ENCODE data around the gene SLC26A8. TPM values are rescaled to one million over a fixed set of nuclear protein-coding genes. Genes with fewer than 3 reads are reported as not detected.

The SLC26A8 gene
- total RNA-seq, 1 experiment from 2014 or later = not detected

- TF ChIP-seq, protein P1, sequence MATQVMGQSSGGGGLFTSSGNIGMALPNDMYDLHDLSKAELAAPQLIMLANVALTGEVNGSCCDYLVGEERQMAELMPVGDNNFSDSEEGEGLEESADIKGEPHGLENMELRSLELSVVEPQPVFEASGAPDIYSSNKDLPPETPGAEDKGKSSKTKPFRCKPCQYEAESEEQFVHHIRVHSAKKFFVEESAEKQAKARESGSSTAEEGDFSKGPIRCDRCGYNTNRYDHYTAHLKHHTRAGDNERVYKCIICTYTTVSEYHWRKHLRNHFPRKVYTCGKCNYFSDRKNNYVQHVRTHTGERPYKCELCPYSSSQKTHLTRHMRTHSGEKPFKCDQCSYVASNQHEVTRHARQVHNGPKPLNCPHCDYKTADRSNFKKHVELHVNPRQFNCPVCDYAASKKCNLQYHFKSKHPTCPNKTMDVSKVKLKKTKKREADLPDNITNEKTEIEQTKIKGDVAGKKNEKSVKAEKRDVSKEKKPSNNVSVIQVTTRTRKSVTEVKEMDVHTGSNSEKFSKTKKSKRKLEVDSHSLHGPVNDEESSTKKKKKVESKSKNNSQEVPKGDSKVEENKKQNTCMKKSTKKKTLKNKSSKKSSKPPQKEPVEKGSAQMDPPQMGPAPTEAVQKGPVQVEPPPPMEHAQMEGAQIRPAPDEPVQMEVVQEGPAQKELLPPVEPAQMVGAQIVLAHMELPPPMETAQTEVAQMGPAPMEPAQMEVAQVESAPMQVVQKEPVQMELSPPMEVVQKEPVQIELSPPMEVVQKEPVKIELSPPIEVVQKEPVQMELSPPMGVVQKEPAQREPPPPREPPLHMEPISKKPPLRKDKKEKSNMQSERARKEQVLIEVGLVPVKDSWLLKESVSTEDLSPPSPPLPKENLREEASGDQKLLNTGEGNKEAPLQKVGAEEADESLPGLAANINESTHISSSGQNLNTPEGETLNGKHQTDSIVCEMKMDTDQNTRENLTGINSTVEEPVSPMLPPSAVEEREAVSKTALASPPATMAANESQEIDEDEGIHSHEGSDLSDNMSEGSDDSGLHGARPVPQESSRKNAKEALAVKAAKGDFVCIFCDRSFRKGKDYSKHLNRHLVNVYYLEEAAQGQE (IDR thresholded peaks at IDR 0.05; ENCODE audit: low read depth) = no peak
- no peak for TF ChIP-seq YY1 (IDR thresholded peaks at IDR 0.05; ENCODE audit: extremely low read depth, insufficient replicate concordance, low read depth, low read length)
These were observed 98.5 kb downstream of the SLC26A8 start (continued) for GRCh38 chr6:35925961-35926360.

- no peaks in the 10 kb centered on the region for H3K36me3 ChIP-seq (ENCODE audit: control insufficient read depth in 1 of 2, insufficient read depth in 2 of 2, low read length in 2 of 2)
- H3K9ac ChIP-seq (ENCODE audit: low read length) = no peak overlapping the region
- no peak overlapping the region for H3K4me2 ChIP-seq (ENCODE audit: low read length)
- ChIA-PET POLR2A (no interaction called here), CTCF (no interaction called here), RAD21 (ENCODE audit: low non-redundant PET in 1 of 2, low total read pairs in 2 of 2, uncharacterized antibody in 2 of 2, unreplicated experiment in 2 of 2) (no interaction called here)
- ATAC-seq (no peak), DNase-seq (ENCODE audit: low read depth, low spot score) (no peak)
- H3K4me3 ChIP-seq (replicated peaks in 1 of 2; ENCODE audit: low read depth in 1 of 2, low read length in 2 of 2) = no peak overlapping the region
- intact Hi-C loops (cut with micrococcal nuclease) = no loop called here
- H3K4me1 ChIP-seq (ENCODE audit: control insufficient read depth in 1 of 2, insufficient read depth in 2 of 2, low read length in 2 of 2) = peaks cover 10 to 23% of the 10 kb centered on the region in 2 experiments
- no peaks in the 10 kb centered on the region for H3K9me3 ChIP-seq (ENCODE audit: control insufficient read depth in 1 of 2, insufficient read depth in 1 of 2, low read depth in 1 of 2, low read length in 2 of 2)
- no peak overlapping the region for H2AFZ ChIP-seq (ENCODE audit: low read depth, low read length, poor library complexity, severe bottlenecking)
- H4K20me1 ChIP-seq (ENCODE audit: insufficient read depth) = no peaks in the 10 kb centered on the region
- H3K9me2 ChIP-seq (ENCODE audit: insufficient read depth) = no peaks in the 10 kb centered on the region
- no peak overlapping the region for H3K27ac ChIP-seq (ENCODE audit: low read depth, low read length)
- H3K79me2 ChIP-seq (ENCODE audit: insufficient read depth, low read length) = peaks cover 16% of the 10 kb centered on the region
- no peaks in the 10 kb centered on the region for H3K27me3 ChIP-seq (ENCODE audit: insufficient read depth, low read length)
- no TSS peak for BruUV-seq (replicated peaks)
- TF ChIP-seq YY1 (IDR thresholded peaks at IDR 0.05; ENCODE audit: extremely low read depth, insufficient replicate concordance, low read depth, low read length) (no peak), ATF3 (IDR thresholded peaks at IDR 0.05) (no peak), POLR2AphosphoS5 (IDR thresholded peaks at IDR 0.05; ENCODE audit: low read depth, low read length) (no peak), CEBPB (IDR thresholded peaks at IDR 0.05; ENCODE audit: low read depth) (no peak), EZH2phosphoT487 (IDR thresholded peaks at IDR 0.05; ENCODE audit: borderline replicate concordance) (no peak), EZH2 (IDR thresholded peaks at IDR 0.05) (no peak), ELF1 (IDR thresholded peaks at IDR 0.05; ENCODE audit: borderline replicate concordance, low read depth) (no peak), ZNF274 (IDR thresholded peaks at IDR 0.05; ENCODE audit: low read depth, low read length) (no peak), ZBTB33 (IDR thresholded peaks at IDR 0.05; ENCODE audit: extremely low read depth, insufficient replicate concordance, low read length) (no peak), JUND (IDR thresholded peaks at IDR 0.05) (no peak), SIN3A (IDR thresholded peaks at IDR 0.05; ENCODE audit: low read depth) (no peak)
- TF ChIP-seq, protein P1 (IDR thresholded peaks at IDR 0.05; ENCODE audit: low read depth) = no peak
These were observed 100.3 kb downstream of the SLC26A8 start for GRCh38 chr6:35924146-35924545.

Data from HCT116 (cell line).